B cell (primary cell): Measurements from ENCODE around the gene MAEA. TPM values are rescaled to one million over a fixed set of nuclear protein-coding genes. Genes with fewer than 3 reads are reported as not detected.

Source experiments
- ATAC-seq: fragments of 200-7000 bp; cut with Tn5 transposase; one replicate; pipeline ENCODE4 v1.10.0; 2021; ENCODE audit warnings: low read depth, mild to moderate bottlenecking, moderate number of reproducible peaks, moderate library complexity
- CTCF ChIA-PET: fragments of 350-600 bp; sonication (Branson Sonifier 250); formaldehyde crosslinking; loops from one replicate; lab custom pipeline; 2021; ENCODE audit warnings: antibody characterized with exemption, inconsistent platforms; lab: Charles Lee
- POLR2A ChIA-PET: fragments of 350-600 bp; sonication (Branson Sonifier 250); formaldehyde crosslinking; loops from one replicate; lab custom pipeline; 2021; ENCODE audit warnings: antibody characterized with exemption; lab: Charles Lee
- DNase-seq: peaks from one replicate; pipeline ENCODE4 v3.0.0; 2013
- H2AFZ ChIP-seq: 2 replicates; pipeline ENCODE4 v1.6.1; 2012; ENCODE audit warnings: mild to moderate bottlenecking, low read depth, low read length; ENCODE audit not compliant: insufficient read depth, poor library complexity, severe bottlenecking
- H3K27ac ChIP-seq, 2 donors: 1 replicate in 1 of 2; 2 replicates in 1 of 2; pipeline ENCODE4 v1.5.1; 2012 to 2013; ENCODE audit warnings: low read length in 2 of 2, mild to moderate bottlenecking in 2 of 2, moderate library complexity in 1 of 2
- H3K27me3 ChIP-seq, 4 experiments: fragments of 200-600 bp in 1 of 4; sonication (generic) in 1 of 4; replicated peaks in 1 of 4; 1 replicate in 2 of 4; 2 replicates in 2 of 4; pipeline versions ENCODE4 v1.6.1 to v1.7.0; 2013 to 2016; ENCODE audit warnings: low read length in 3 of 4, mild to moderate bottlenecking in 2 of 4, mixed read lengths in 1 of 4, moderate library complexity in 1 of 4; ENCODE audit not compliant: insufficient read depth in 4 of 4, control insufficient read depth in 3 of 4; ENCODE audit errors: control extremely low read depth in 1 of 4
- H3K36me3 ChIP-seq, 2 experiments: replicated peaks in 1 of 2; 1 replicate in 1 of 2; 2 replicates in 1 of 2; pipeline versions ENCODE4 v1.6.1 to v1.7.1; 2013; ENCODE audit warnings: low read length in 1 of 2; ENCODE audit not compliant: insufficient read depth in 2 of 2, control insufficient read depth in 1 of 2; ENCODE audit errors: control extremely low read depth in 1 of 2, extremely low read depth in 1 of 2
- H3K4me1 ChIP-seq, 2 donors: fragments of 200-600 bp in 1 of 2; sonication (generic) in 1 of 2; 1 replicate in 1 of 2; 2 replicates in 1 of 2; pipeline versions ENCODE4 v1.5.1 to v1.6.1; 2013 to 2017; ENCODE audit warnings: low read length in 2 of 2; ENCODE audit not compliant: control insufficient read depth in 2 of 2, insufficient read depth in 2 of 2
- H3K4me2 ChIP-seq: replicated peaks from 2 replicates; pipeline ENCODE3; 2012; ENCODE audit warnings: mild to moderate bottlenecking, low read depth, low read length; ENCODE audit not compliant: poor library complexity, severe bottlenecking
- H3K4me3 ChIP-seq, 5 experiments: fragments of 200-600 bp in 1 of 5; sonication (generic) in 1 of 5; 1 replicate in 3 of 5; 2 replicates in 2 of 5; pipeline versions ENCODE4 v1.5.1 to v1.7.0; 2011 to 2016; ENCODE audit warnings: low read length in 4 of 5, mild to moderate bottlenecking in 4 of 5, low read depth in 2 of 5, control low read depth in 1 of 5, moderate library complexity in 1 of 5; ENCODE audit not compliant: insufficient read depth in 1 of 5; ENCODE audit errors: control extremely low read depth in 1 of 5, extremely low read depth in 1 of 5
- H3K79me2 ChIP-seq: fragments of 200-600 bp; sonication (generic); one replicate; pipeline ENCODE4 v1.6.0; 2016; ENCODE audit warnings: low read length; ENCODE audit not compliant: control insufficient read depth, insufficient read depth
- H3K9ac ChIP-seq: fragments of 200-600 bp; sonication (generic); 2 replicates; pipeline ENCODE4 v1.6.1; 2017; ENCODE audit warnings: mild to moderate bottlenecking, low read length, moderate library complexity
- H3K9me3 ChIP-seq, 3 donors: one replicate each; pipeline versions ENCODE4 v1.6.1 to v1.7.1; 2013; ENCODE audit warnings: low read length in 2 of 3; ENCODE audit not compliant: control insufficient read depth in 2 of 3, insufficient read depth in 1 of 3; ENCODE audit errors: control extremely low read depth in 1 of 3
- H4K20me1 ChIP-seq: 2 replicates; pipeline ENCODE4 v1.6.0; 2012; ENCODE audit warnings: mild to moderate bottlenecking, low read length; ENCODE audit not compliant: insufficient read depth, control insufficient read depth, poor library complexity, severe bottlenecking
- H3K27ac Mint-ChIP-seq: one replicate; pipeline ENCODE4 v1.8.0; 2021; ENCODE audit warnings: mixed read lengths
- H3K27me3 Mint-ChIP-seq: one replicate; pipeline ENCODE4 v1.8.0; 2021; ENCODE audit warnings: mixed read lengths
- H3K4me1 Mint-ChIP-seq: one replicate; pipeline ENCODE4 v1.8.0; 2021; ENCODE audit warnings: mixed read lengths
- H3K4me3 Mint-ChIP-seq: one replicate; pipeline ENCODE4 v1.8.0; 2021; ENCODE audit warnings: mixed read lengths
- H3K9me3 Mint-ChIP-seq: one replicate; pipeline ENCODE4 v1.8.0; 2022; ENCODE audit warnings: mixed read lengths; ENCODE audit not compliant: insufficient read depth
- EZH2 ChIP-seq: IDR thresholded peaks from 2 replicates; pipeline ENCODE4 v1.6.1; 2012; ENCODE audit warnings: borderline replicate concordance, low read depth, mild to moderate bottlenecking, moderate library complexity, low read length; ENCODE audit not compliant: insufficient read depth, poor library complexity, severe bottlenecking
- WGBS: methylation state at CpG from one replicate; pipeline ENCODE4 v1.1.5; 2013; ENCODE audit warnings: missing lambda C conversion rate; ENCODE audit not compliant: insufficient coverage; 5-methylcytosine and 5-hydroxymethylcytosine counted together
- intact Hi-C: fragments of 100-400 bp; cut with micrococcal nuclease; formaldehyde crosslinking; loops from one replicate; pipeline ENCODE4 v1.10.0; 2022
- polyA plus RNA-seq: library from polyadenylated mRNA; depleted of rRNA; stranded (reverse); fragments of >200 nt; gene quantifications from 2 replicates; pipeline ENCODE4 v1.2.3, GENCODE V29; 2012
- total RNA-seq, 2 donors: library from RNA; stranded (reverse); fragments of 120-200 nt in 1 of 2; gene quantifications; 1 replicate in 1 of 2; 2 replicates in 1 of 2; pipeline versions ENCODE4 v1.2.3 to v1.2.4, GENCODE V29; 2013 to 2022
- TF ChIP-seq, protein P1 (sequence below): fragments of 200-600 bp; IDR thresholded peaks from one replicate; pipeline ENCODE4 v1.8.0; 2022; ENCODE audit warnings: antibody characterized with exemption, mild to moderate bottlenecking

Gene MAEA
- total and polyA plus RNA-seq, 2 donors (not counting 1 experiment from before 2014, with no cell fraction given): 106 to 107 TPM

DNA sequence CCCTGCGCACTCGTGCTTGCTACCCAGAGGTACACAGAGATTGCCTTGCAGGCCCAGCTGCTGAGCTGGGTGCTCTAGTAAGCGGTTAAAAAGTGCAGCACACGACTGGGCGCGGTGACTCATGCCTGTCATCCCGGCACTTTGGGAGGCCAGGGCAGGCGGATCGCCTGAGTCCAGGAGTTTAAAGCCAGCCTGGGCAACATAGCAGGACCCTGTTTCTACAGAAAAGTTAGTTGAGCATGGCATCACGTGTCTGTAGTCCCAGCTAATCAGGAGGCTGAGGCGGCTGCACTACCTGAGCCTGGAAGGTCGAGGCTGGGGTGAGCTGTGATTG, 62.8 kb downstream of the MAEA start:
- 93% methylated on average over 12 of the region's 12 CpGs for WGBS
- Histone ChIP-seq H4K20me1 (peaks cover 9% of the 10 kb centered on the region), H3K9ac (no peak overlapping the region), H3K9me3 (peaks cover 0 to 3% (median 0%) of the 10 kb centered on the region in 3 donors), H2AFZ (no peak overlapping the region), H3K27me3 (no peaks in the 10 kb centered on the region), H3K79me2 (peaks cover 12% of the 10 kb centered on the region), H3K36me3 (peaks cover 0 to 28% of the 10 kb centered on the region in 2 experiments), H3K27ac (no peak overlapping the region), H3K4me1 (peaks cover 10 to 19% of the 10 kb centered on the region in 2 donors), H3K4me2 (no peak overlapping the region), H3K4me3 (no peak overlapping the region)
- ATAC-seq (no peak), DNase-seq (no peak)
- H3K27ac Mint-ChIP-seq: no peak overlapping the region
- ChIA-PET CTCF (interaction anchor here (1.6 to 7.7 kb wide), 4 partner anchors 104 to 610 kb away, joined by 4 to 102 read pairs (median 14); partner anchors contain the start of gene CTBP1), POLR2A (interaction anchor here (0.6 kb wide), 1 partner anchor 1200 kb away, joined by 8 read pairs; no protein-coding TSS in a partner anchor)
- H3K4me1 Mint-ChIP-seq: peaks cover 25% of the 10 kb centered on the region
- no peaks in the 10 kb centered on the region for H3K27me3 Mint-ChIP-seq
- no peaks in the 10 kb centered on the region for H3K9me3 Mint-ChIP-seq
- intact Hi-C loops: loop anchor here (5.0 kb wide), 2 partner anchors 430 to 1110 kb away; no protein-coding TSS in a partner anchor
- TF ChIP-seq EZH2: no peak
- TF ChIP-seq, protein P1, sequence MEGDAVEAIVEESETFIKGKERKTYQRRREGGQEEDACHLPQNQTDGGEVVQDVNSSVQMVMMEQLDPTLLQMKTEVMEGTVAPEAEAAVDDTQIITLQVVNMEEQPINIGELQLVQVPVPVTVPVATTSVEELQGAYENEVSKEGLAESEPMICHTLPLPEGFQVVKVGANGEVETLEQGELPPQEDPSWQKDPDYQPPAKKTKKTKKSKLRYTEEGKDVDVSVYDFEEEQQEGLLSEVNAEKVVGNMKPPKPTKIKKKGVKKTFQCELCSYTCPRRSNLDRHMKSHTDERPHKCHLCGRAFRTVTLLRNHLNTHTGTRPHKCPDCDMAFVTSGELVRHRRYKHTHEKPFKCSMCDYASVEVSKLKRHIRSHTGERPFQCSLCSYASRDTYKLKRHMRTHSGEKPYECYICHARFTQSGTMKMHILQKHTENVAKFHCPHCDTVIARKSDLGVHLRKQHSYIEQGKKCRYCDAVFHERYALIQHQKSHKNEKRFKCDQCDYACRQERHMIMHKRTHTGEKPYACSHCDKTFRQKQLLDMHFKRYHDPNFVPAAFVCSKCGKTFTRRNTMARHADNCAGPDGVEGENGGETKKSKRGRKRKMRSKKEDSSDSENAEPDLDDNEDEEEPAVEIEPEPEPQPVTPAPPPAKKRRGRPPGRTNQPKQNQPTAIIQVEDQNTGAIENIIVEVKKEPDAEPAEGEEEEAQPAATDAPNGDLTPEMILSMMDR: no peak
- no peak overlapping the region for H3K4me3 Mint-ChIP-seq
